GM19452 (cell line): ENCODE data around the gene AP2A2.
"Not testable (repeated sequence)": the region's sequence is repeated elsewhere in the genome, so short reads cannot be mapped to it uniquely, and the experiment has no call there.

Source experiments
- ATAC-seq: cut with Tn5 transposase; IDR thresholded peaks from one replicate; pipeline ENCODE4 v1.9.1; 2021; ENCODE audit not compliant: unreplicated experiment

The AP2A2 gene

DNA sequence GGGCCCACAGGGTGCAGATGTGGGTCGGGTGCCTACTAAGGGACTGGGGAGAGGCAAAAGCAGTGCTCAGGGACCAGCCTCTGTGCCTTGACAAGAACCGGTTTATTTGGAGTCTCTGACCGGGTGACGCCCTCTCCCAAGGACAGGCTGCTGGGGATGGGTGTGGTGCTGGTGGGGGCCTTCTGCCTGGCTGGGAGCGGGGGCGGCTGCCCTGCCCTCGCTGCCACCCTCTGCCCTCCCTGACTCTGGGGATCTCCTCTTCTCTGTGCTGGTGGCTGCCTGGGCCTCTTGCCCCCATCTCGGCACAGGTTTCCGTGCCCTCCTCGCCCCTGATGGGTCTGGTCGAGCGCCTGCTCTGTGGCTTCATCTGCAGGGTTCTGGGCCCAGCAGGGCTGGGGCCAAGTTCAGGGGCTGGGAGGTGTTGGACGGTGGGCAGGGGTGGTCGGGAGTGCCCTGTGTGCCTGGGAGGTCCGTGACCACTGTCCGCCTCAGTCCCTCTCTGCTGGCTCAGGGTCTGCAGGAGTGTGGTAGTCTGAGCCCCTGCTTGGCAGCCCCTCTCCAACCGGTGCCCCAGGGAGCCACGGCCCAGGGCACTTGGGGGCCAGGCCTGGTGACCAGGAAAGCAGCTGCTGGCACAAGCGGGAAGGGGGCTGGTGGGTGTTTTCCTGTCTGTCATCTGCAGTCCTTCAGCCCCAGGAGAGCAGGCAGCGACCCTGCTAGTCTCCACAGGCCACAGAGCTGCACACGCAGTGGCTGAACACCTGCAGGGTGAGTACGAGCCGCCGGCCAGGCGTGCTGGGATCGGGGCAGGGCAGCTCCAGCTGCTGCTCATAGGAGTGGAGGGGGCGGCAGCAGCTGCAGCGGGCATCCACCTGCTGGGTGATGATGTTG, 87.3 kb downstream of the AP2A2 start:
- no peak for ATAC-seq

DNA sequence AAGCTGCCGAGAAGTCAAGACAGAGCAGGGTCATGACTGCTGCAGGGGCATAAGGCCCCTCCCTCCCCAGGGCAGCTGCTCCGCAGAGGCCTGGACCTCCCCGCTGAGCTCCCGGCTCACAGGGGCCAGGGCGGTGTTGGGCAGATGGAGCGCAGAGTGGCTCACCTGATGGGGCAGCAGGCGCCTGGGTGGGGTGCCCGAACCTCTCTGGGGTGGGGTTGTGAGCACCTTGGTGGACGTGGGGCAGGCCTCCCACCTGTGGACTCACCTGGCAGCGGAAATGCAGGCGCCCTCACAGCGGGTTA, 87.9 kb downstream of the AP2A2 start:
- ATAC-seq = no peak

DNA sequence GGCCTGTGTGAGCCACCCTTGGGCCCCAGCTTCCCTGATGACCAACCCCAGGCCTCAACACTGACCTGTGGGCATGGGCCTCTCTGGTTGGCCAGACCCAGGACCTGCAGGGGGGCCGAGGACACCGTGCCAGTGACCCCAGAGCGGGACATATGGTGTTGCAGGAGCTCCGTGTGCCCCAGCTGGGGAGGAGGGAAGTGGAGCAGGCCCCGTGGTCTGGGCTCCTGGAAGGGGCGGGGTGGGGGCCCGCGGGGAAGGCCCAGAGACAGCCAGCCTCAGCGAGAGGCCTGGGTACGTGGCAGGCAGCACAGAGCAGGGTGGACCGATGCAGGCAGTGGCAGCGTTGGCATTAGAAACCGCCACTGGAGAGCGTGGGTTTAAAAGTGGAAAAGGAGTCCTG, 88.6 kb downstream of the AP2A2 start:
- ATAC-seq = no peak

DNA sequence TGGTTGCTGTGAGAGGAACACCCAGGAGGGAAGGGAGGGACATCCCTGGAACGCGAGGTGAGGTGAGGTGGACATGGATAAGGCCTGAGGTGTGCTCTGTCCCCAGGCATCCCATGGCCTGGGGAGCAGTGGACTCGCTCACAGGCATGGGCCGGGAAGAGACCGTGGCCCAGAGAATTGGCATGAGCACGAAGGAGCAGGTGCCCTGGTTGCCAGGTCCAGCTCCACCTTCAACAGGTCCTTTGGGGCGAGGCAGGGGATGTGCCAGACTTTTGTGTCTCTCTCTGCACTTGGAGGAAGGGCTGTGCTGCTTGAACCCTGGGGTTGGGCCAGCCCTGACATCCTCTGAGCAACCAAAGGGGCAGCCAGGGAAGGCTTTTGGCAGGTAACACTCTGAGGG, 89.4 kb downstream of the AP2A2 start:
- no peak for ATAC-seq

DNA sequence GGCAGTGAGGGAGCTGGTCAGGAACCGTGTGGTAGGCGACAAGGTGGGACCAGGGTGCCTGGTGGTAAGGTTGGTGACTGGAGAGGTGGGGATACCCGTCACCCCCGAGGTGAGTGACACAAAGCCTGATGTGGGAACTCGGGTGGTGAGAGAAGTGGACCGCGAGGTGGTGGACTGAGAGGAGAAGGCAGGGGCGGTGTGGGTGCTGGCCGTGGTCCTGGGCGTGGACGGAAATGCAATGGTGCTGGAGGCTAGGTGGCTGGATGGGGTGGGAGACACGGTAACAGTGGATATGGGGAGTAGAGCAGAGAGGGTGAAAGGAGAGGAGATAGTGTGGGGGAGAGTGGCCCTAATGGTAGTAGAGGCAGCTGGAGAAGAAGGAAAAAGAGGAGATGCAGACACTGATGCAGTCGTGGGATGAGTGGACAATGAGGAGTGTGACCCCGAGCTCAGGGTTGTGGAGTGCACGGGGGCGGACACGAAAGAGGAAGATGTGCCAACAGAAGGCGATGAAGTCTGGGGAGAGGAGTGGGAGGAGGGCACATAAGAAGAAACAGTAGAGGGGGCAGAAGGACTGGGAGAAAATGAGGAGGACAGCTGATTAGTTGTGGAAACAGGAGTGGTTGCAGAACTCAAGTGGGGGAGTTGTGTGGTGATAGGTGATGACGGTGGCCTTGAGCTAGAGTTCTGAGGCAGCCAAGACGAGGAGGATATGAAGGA, 90.3 kb downstream of the AP2A2 start:
- no peak for ATAC-seq

DNA sequence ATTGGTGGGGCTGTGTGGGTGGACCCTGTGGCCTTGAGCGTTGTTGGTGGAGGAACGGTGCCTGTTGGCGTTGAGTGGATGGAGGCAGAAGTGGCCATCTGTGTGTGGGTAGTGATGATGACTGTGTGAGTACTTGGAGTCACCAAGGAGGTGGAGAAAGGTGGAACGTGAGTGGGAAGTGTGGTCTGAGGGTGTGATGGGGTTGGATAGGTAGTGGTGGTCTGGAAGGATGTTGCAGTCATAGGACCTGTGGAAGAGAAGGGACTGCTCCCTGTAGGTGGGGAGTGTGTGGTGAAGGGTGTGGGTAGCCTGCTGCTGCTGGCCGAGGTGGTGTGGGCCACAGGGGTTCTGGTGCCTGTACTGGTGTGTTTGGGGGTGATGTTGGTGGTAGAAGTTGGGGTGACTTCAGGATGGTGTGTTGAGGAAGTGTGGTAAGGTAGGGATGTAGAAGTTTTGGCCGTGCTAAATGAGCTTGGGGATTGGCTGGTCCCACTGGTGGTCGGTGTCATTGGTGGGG, 91.0 kb downstream of the AP2A2 start:
- not testable (repeated sequence) for ATAC-seq

DNA sequence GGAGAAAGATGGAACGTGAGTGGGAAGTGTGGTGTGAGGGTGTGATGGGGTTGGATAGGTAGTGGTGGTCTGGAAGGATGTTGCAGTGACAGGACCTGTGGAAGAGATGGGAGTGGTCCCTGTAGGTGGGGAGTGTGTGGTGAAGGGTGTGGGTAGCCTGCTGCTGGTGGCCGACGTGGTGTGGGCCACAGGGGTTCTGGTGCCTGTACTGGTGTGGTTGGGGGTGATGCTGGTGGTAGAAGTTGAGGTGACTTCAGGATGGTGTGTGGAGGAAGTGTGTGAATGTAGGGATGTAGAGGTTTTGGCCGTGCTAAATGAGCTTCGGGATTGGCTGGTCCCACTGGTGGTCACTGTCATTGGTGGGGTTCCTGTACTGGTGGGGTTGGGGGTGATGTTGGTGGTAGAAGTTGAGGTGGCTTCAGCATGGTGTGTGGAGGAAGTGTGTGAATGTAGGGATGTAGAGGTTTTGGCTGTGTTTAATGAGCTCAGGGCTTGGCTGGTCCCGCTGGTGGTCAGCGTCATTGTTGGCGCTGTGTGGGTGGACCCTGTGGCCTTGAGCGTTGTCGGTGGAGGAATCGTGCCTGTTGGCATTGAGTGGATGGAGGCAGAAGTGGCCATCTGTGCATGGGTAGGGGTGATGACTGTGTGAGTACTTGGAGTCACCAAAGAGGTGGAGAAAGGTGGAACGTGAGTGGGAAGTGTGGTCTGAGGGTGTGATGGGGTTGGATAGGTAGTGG, 91.8 kb downstream of the AP2A2 start:
- ATAC-seq = no peak

DNA sequence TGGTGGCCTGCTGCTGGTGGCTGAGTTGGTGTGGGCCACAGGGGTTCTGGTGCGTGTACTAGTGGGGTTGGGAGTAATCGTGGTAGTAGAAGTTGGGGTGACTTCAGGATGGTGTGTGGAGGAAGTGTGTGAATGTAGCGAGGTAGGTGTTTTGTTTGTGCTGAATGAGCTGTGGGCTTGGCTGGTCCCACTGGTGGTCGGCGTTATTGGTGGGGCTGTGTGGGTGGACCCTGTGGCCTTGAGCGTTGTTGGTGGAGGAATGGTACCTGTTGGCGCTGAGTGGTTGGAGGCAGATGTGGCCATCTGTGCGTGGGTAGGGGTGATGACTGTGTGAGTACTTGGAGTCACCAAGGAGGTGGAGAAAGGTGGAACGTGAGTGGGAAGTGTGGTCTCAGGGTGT, 92.4 kb downstream of the AP2A2 start:
- no peak for ATAC-seq

DNA sequence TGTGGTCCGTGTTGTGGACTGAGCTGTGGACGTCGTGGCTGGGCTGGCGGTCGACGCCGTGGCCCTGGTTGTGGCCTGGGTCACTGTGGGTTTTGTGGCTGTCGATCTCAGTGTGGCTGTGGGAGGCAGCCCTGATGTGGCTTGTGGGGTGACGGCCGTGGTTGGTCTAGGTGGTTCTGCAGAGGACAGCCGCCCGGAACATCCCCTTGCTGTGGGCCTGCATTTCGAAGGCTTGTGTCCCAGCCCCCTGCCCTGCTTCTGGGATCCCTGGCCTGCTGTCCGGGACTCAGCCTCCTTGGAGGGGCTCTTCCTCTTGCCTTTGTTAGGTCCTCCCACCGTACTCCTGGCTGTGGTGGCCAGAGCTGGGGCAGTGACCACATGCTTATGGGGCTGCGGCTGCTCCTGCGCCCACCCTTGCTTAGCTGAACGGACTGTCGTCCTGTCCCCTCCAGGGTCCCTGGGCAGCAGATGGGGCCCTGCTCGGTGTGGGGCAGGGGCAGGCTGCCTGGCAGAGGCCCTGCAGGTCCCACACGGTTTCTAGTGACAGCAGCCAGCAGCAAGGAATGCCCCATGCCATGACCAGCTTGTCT, 93.7 kb downstream of the AP2A2 start:
- no peak for ATAC-seq

DNA sequence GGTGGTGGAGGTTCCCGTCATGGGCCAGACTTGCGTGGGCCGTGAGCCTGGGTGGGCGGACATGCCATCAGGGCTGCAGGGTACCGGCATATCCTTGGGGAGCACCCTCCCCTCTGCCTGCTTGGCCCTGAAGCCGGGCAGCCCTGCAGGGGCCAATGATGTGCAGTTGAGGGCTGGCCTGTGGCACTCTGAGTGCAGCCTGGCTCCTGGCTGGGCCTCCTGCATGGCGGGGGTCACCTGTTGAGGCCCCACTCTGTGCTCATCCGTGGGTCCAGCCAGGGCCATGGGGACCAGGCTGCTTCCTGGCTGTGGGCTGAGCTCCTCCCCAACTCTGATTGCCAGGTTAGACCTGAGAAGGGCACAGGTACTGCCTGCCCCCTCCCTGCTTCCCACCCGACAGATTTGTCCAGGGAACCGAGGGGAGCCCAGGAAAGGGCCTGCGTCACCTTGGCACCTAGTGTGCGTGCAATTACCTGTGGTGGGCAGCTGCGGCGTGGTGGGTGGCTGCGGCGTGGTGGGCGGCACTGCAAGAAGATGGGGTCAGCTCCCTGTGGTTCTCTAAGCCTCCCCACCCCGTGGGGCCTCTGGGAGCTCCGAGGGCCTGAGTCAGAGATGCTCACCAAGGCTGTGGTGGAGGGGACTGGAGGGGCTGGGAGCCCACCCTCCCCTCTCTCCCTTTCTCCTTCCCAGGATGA, 94.7 kb downstream of the AP2A2 start:
- no peak for ATAC-seq

DNA sequence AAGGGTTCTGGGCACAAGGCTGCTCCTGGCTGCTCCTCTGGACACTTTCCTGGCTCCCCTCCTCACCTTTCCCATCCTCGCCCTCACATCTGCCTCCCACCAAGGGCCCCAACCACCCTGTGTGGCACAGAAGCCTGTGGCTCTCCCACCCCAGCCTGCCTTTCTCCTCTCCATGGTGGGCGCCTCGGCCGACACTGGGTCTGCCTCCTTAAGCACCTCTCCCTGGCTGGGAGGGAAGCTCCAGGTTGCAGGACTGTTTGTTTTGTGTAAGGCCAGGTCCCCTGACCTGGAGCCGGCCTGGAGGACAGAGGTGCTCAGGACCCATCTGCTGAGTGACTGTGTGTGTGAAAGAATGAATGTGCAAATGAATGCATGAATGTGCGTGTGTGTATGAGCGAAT, 96.7 kb downstream of the AP2A2 start:
- ATAC-seq = no peak

DNA sequence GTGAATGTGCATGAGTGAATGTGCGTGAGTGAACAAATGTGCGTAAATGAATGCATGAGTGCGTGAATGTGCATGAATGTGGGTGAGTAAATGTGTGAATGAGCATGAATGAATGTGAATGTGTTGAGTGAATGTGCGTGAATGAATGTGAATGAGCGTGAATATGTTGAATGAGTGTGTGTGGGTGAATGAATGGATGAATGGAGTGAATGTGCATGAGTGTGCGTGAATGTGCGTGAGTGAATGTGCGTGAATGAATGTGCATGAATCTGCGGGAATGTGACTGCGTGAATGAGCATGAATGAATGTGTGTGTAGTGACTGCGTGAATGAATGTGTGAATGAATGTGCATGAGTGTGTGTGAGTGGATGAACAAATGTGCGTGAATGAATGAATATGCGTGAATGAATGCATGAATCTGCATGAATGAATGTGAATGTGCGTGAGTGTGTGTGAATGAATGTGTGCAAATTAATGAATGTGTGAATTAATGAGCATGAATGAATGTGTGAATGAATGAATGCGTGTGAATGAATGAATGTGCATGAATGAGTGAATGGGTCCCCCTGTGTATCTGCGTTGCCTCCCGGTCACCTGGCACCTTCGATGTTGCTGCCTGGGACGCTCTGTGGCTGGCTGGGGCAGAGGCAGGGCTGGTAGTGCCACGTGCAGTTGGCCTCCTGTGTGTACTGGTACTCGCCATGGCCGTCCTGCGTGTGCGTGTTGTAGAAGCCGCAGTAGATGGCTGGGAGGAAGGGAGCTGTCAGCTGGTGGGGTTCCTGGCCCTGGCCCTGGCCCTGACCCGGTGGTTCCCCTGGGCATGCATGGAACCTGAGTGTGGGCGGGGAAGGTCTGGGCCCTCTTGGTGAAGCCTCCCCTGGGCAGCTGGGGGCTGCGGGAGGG, 97.5 kb downstream of the AP2A2 start:
- no peak for ATAC-seq

DNA sequence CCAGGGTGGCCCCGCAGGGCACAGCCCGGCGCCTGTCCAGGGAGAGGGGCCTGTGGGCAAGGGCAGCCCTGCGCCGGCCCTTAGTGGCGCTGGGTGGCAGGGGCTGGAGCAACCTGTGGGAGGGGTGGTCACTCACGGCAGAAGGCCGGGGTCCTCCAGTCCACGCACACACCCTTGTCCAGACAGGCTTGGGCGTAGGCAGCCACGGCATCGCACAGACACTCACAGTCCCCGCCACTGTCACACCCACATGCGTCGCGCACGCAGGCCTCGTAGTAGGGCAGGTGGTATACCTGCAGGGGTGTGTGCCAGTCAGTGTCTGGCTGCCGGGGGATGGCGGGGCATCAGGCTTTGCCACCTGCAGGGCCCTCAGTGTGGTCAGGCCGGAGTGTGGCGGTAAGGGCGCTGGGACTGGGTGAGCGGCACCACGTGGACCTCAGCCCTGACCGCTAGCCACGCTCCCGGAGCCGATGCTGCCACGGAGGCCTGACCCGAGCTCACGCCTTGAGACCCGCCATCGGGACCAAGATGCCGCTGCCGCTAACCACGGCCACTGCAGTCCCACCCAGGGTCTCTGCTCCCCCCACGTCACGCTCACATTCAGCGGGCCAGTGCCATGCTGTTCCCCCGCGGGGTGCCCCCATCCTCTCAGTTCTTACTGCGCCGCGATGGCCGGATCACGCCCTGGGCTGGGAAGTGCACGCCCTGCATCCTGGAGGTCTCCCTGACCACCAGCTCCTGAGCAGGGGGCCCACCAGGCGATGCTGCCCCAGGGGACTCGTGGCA, 98.3 kb downstream of the AP2A2 start:
- no peak for ATAC-seq

DNA sequence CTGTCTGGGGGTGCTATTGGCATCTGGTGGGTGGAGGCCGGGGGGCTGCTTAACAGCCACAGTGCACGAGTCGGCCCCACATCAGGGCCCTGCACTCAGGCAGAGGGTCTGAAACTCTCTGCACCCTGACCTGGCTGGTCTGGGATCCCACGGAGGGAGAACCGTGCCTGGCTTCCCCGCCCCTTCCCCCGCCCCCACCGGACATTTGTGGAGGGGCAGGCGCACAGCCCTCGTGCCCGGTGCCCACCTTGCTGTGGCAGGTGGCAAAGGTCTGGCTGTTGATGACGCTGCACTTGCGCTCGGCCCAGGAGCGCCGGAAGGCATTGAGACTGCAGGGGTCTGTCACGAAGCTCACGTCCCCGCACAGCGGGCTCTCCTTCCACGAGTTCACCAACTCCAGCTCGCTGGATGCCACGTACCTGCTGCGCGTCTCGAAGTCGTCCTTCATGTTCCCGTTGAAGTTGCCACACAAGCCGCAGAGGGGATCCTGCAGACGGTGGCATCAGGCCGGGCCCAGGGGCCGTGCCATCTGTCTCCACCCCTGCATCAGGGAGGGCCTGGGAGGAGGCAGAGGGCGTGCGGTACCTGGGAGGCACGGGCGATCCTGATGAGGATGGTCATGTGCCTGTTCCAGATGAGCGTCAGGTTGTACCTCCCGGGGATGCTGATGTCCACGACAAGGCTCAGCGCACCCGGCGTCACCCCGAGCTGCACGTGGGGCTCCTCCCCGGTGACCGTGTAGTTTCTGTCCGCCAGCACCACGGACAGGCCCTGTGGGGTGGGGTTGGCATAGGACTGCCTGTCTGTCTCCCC, 99.1 kb downstream of the AP2A2 start:
- ATAC-seq = no peak

DNA sequence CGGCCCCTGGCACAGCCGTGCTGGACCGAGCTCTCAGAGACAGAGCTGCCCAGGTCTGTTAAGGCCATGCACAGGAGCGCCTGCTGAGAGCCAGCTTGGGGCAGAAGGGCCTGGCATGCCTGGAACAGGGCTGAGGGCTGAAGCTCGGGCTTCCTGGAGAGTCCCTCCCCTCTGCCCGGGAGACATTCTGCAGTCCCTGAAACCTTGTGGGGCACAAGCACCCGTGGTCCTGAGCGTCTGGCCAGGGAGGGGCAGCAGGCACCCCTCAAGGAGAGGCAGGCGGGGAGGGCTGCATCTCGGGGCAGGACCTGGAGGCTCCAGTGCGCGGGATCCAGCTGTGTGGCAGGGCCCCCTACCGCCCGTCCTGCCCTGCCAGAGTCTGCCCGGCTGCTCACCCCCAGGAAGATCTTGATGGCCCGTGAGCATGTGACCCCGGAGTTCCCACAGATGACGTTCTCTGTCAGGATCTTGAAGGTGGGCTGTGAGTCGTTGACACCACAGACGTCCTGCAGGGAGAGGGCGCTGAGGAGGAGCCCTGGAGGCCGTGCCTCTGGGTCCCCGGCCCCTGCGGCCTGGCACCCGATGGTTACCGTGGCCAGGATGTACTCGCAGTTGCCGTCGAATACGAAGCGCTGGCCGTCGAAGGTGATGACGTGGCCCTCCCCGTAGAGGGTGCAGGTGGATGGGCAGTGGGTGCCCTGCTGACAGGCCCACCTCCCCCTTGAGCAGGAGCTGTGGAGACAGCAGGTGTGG, 99.9 kb downstream of the AP2A2 start:
- no peak for ATAC-seq

DNA sequence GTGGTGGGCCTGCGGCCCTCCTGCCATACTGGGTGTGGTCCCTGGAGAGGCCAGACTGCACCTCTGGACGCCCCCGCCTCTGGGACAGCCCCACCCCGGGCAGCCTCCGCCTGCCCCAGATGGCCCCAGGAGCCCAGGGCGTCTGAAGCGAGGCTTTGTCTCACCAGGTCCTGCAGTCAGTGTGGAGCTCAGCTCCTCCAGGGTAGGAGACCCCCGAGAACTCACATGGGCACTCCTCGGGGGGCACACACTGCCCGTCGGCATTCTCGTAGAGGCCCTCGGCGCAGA, 100.4 kb downstream of the AP2A2 start:
- ATAC-seq = no peak

DNA sequence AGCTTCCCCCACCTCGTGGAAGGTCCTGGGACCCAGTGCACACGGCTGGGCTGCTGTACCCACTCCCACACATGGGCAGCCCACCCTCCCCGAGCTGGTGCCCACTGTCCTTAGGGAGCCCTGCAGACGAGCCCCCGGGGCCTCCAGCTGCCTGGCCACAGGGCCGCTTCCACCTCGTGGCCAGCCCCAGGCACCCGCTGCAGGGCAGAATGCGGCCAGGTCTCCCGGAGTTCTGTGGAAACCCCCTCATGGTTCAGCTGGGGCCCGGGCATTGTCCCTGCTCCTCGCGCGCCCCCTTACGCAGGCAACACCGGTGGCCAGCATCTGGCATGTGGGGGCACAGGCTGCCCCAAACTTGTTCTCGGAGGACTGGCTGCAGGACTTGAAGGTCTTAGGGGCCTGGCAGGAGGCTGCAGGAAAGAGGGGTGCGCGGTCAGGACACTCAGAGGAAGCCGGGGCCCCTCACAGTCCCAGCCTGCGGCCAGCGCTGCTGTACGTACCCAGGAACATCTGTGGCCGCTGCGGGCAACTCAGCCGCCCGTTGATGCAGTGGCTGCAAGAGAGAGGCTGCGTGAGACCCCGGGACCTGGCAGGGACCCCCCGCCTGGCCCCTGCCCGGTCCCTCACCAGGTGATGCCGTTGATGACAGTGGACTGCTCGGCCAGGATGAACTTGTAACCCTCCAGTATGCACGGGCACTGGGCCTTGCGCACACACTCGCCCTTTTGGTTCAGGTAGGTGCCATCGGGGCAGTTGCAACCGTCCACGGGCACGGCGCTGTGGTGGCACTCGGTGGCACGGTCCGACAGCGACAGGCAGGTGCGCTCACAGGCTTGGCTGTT, 101.2 kb downstream of the AP2A2 start:
- no peak for ATAC-seq
